K562 (cell line): Measurements from ENCODE around the gene SLC31A1. TPM values are rescaled to one million over a fixed set of nuclear protein-coding genes. Genes with fewer than 3 reads are reported as not detected.
A peak's percentile ranks its signal among the peaks of the same experiment; 100 is the strongest.

Experiments used
- ATAC-seq: fragments of 200-7000 bp; cut with Tn5 transposase; 3 replicates; pipeline ENCODE4 v1.9.1; 2020; ENCODE audit warnings: moderate library complexity
- BruUV-seq: library from RNA; stranded (reverse); fragments of 400-500 nt; replicated peaks from 2 replicates; lab custom pipeline; 2021; lab: Mats Ljungman, UMichigan
- CTCF ChIA-PET: fragments of 300-600 bp; formaldehyde crosslinking; extraction: SDS; loops from one replicate; lab custom pipeline; 2021; ENCODE audit warnings: low intra/inter-chr PET ratio; lab: Yijun Ruan, JAX
- POLR2A ChIA-PET: fragments of 300-600, 350-650 bp; sonication (Branson Sonifier 250); formaldehyde crosslinking; extraction: SDS; loops from one replicate; lab custom pipeline; 2021; ENCODE audit warnings: antibody characterized with exemption, inconsistent platforms; lab: Yijun Ruan, JAX
- DNase-seq, 4 experiments: peaks; one replicate each; pipeline versions ENCODE4 v3.0.0 to v3.0.0-alpha.2; 2011 to 2018; ENCODE audit warnings: low spot score in 3 of 4, mixed read lengths in 3 of 4; ENCODE audit errors: extremely low read depth in 1 of 4
- FAIRE-seq: peaks from 2 replicates; lab custom pipeline; 2011; peaks lifted over from hg19 to GRCh38; lab: Jason Lieb, UNC
- H2AFZ ChIP-seq: 2 replicates; pipeline ENCODE4 v1.6.0; 2011; ENCODE audit warnings: low read depth, low read length, control low read depth, inconsistent platforms
- H3K27ac ChIP-seq: fragments of 200-600 bp; 3 replicates; pipeline ENCODE4 v1.8.0; 2011; ENCODE audit warnings: low read depth, mild to moderate bottlenecking, control low read depth, inconsistent platforms, low read length, moderate library complexity, mixed read lengths; ENCODE audit errors: extremely low read depth
- H3K27me3 ChIP-seq, 2 experiments: fragments of 300-600 bp in 1 of 2; 2 replicates in 1 of 2; 3 replicates in 1 of 2; pipeline versions ENCODE4 v1.6.0 to v1.8.0; 2011; ENCODE audit warnings: inconsistent platforms in 2 of 2, low read length in 2 of 2, mild to moderate bottlenecking in 1 of 2, mixed read lengths in 1 of 2, moderate library complexity in 1 of 2; ENCODE audit not compliant: control insufficient read depth in 2 of 2, insufficient read depth in 2 of 2
- H3K36me3 ChIP-seq: fragments of 300-600 bp; 3 replicates; pipeline ENCODE4 v1.8.0; 2011; ENCODE audit warnings: mild to moderate bottlenecking, low read length, inconsistent platforms; ENCODE audit not compliant: control insufficient read depth, insufficient read depth
- H3K4me1 ChIP-seq, 2 experiments: fragments of 200-600 bp in 1 of 2; replicated peaks in 1 of 2; 2 replicates in 1 of 2; 3 replicates in 1 of 2; pipeline versions ENCODE4 v1.5.1 to v1.8.0; 2011; ENCODE audit warnings: inconsistent platforms in 2 of 2, low read length in 2 of 2, mild to moderate bottlenecking in 1 of 2, mixed read lengths in 1 of 2, moderate library complexity in 1 of 2; ENCODE audit not compliant: control insufficient read depth in 2 of 2, insufficient read depth in 2 of 2
- H3K4me2 ChIP-seq: 2 replicates; pipeline ENCODE4 v1.6.1; 2011; ENCODE audit warnings: low read length, control low read depth, inconsistent platforms, mixed read lengths; ENCODE audit not compliant: insufficient read depth
- H3K4me3 ChIP-seq: fragments of 200-600 bp; sonication (generic), shearing (Covaris generic); 2 replicates; pipeline ENCODE4 v1.5.1; 2016; ENCODE audit warnings: control low read depth, inconsistent platforms
- H3K79me2 ChIP-seq: fragments of 200-600 bp; 3 replicates; pipeline ENCODE4 v1.8.0; 2011; ENCODE audit warnings: low read length, inconsistent platforms; ENCODE audit not compliant: control insufficient read depth, insufficient read depth
- H3K9ac ChIP-seq, 2 experiments: 2 replicates each; pipeline versions ENCODE4 v1.6.0 to v1.6.1; 2011; ENCODE audit warnings: low read depth in 2 of 2, low read length in 2 of 2, control low read depth in 1 of 2, inconsistent platforms in 1 of 2, mild to moderate bottlenecking in 1 of 2, mixed read lengths in 1 of 2; ENCODE audit not compliant: insufficient read depth in 1 of 2
- H3K9me1 ChIP-seq: one replicate; pipeline ENCODE4 v1.6.0; 2011; ENCODE audit warnings: inconsistent platforms, mild to moderate bottlenecking, low read length, moderate library complexity; ENCODE audit not compliant: control insufficient read depth, insufficient read depth
- H3K9me3 ChIP-seq: replicated peaks from 2 replicates; pipeline ENCODE4 v1.5.1; 2011; ENCODE audit warnings: low read depth, low read length, inconsistent platforms; ENCODE audit not compliant: control insufficient read depth, insufficient read depth
- H4K20me1 ChIP-seq: replicated peaks from 2 replicates; pipeline ENCODE4 v1.6.1; 2011; ENCODE audit warnings: low read length, inconsistent platforms, mixed read lengths; ENCODE audit not compliant: control insufficient read depth, insufficient read depth
- CEBPB ChIP-seq: fragments of 450-650 bp; IDR thresholded peaks from 2 replicates; pipeline ENCODE4 v1.6.1; 2016; ENCODE audit warnings: missing genetic modification characterization, missing compliant biosample characterization
- CREBBP ChIP-seq: IDR thresholded peaks from one replicate; pipeline ENCODE4 v1.6.1; 2012; ENCODE audit warnings: low read depth, mild to moderate bottlenecking, control low read depth, inconsistent platforms, low read length
- DACH1 ChIP-seq: fragments of 450-650 bp; IDR thresholded peaks from 2 replicates; pipeline ENCODE4 v1.6.1; 2018; ENCODE audit not compliant: partially characterized antibody
- HDAC1 ChIP-seq, 2 experiments: fragments of 450-650 bp; IDR thresholded peaks; 2 replicates each; pipeline ENCODE4 v1.6.1; 2016 to 2017; ENCODE audit warnings: inconsistent platforms in 1 of 2, mild to moderate bottlenecking in 1 of 2, moderate library complexity in 1 of 2
- HDAC2 ChIP-seq: fragments of 450-650 bp; IDR thresholded peaks from 2 replicates; pipeline ENCODE4 v1.6.1; 2016; ENCODE audit warnings: mild to moderate bottlenecking
- NFIX ChIP-seq: fragments of 250-450 bp; sonication (Bioruptor Pico); IDR thresholded peaks from 2 replicates; pipeline ENCODE4 v1.4.0; 2020; ENCODE audit warnings: low read depth, mild to moderate bottlenecking, moderate library complexity
- POLR2AphosphoS5 ChIP-seq: IDR thresholded peaks from 2 replicates; pipeline ENCODE4 v1.6.1; 2011; ENCODE audit warnings: mild to moderate bottlenecking, low read depth, low read length, moderate library complexity; ENCODE audit not compliant: control insufficient read depth, insufficient read depth
- ZNF282 ChIP-seq: sonication (generic); formaldehyde crosslinking; IDR thresholded peaks from 2 replicates; pipeline ENCODE4 v1.8.1; 2023; ENCODE audit warnings: missing genetic modification reagents
- WGBS: fragments of 100-300 bp; shearing (Covaris generic); methylation state at CpG from one replicate; pipeline ENCODE4 v1.1.6; 2016; ENCODE audit warnings: low coverage, mixed read lengths; ENCODE audit not compliant: insufficient coverage; ENCODE audit errors: missing lambda C conversion rate; 5-methylcytosine and 5-hydroxymethylcytosine counted together
- in situ Hi-C: fragments of 300-500 bp; cut with MboI; formaldehyde crosslinking; loops from 4 replicates; pipeline ENCODE4 v1.15.0; 2018; ENCODE audit warnings: inconsistent platforms, mixed read lengths
- intact Hi-C: fragments of 100-400 bp; cut with micrococcal nuclease; formaldehyde crosslinking; loops from 2 replicates; pipeline ENCODE4 v1.14.2; 2022
- polyA plus RNA-seq, 8 experiments: library from polyadenylated mRNA; depleted of rRNA in 4 of 8; stranded (reverse) in 5 of 8; unstranded in 3 of 8; fragments of >200 nt; fragmentation: Nextera tagmentation in 2 of 8; fragmentation: Illumina TruSeq in 1 of 8; extraction: Ambion mirVana in 2 of 8; extraction: Trizol in 1 of 8; gene quantifications; 2 replicates each; pipeline versions ENCODE4 v1.2.1 to v1.2.3, GENCODE V29; 2011 to 2014; ENCODE audit warnings: inconsistent platforms in 1 of 8, missing spikeins in 1 of 8
- total RNA-seq, 7 experiments: library from RNA; depleted of rRNA in 6 of 7; stranded (reverse); fragments of >200 nt in 6 of 7; fragmentation: Illumina TruSeq in 2 of 7; extraction: Trizol in 2 of 7; gene quantifications; 2 replicates each; pipeline versions ENCODE4 v1.2.1 to v1.2.3, GENCODE V29; 2011 to 2021; ENCODE audit warnings: low replicate concordance in 1 of 7
- TF ChIP-seq, protein P1 (sequence below): fragments of 250-450 bp; sonication (Bioruptor Pico); IDR thresholded peaks from 2 replicates; pipeline ENCODE4 v1.5.0; 2021; ENCODE audit warnings: mild to moderate bottlenecking, borderline replicate concordance

The SLC31A1 gene
- total and polyA plus RNA-seq, 9 of the 15 experiments (the other 6 are each of a cell fraction or from before 2014, with no cell fraction given) = 15.4 to 40.7 (median 25.9) TPM

DNA sequence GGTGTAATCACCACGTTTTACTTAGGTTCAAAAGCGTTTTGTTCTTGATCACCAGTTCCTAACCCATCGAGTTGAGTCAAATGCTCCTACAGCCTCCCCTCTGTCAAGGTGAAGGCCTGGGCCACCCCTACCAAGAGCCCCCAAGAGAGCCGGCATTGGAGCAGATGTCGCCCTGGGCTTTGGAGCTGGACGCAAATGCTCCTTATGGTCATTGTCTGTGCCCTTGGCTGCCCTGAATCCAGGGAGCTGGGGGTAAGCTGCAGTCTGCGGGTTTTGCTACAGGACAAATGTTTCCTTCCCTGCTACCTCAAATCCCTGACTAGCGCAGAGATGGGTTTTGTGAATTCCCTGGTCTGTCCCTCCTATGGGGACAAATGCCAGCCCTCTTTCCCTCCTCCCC, 77.0 kb downstream of the SLC31A1 start:
- POLR2A ChIA-PET = interaction anchor here (0.5 to 1.5 kb wide), 3 partner anchors 76 to 355 kb away, joined by 3 to 5 read pairs (median 3); partner anchors contain the start of genes C9orf43 and POLE3
- H3K9ac ChIP-seq = no peak overlapping the region
- in situ Hi-C loops (no loop called here), intact Hi-C loops (no loop called here)
- ATAC-seq = no peak
- peaks cover 4% of the 10 kb centered on the region; the same call in 1 of the 3 replicates for H3K36me3 ChIP-seq
- H3K79me2 ChIP-seq = no peaks in the 10 kb centered on the region
- no peak overlapping the region for H3K4me3 ChIP-seq
- H3K9me3 ChIP-seq = no peaks in the 10 kb centered on the region
- TF ChIP-seq POLR2AphosphoS5 = no peak
- H3K9me1 ChIP-seq = no peaks in the 10 kb centered on the region
- CTCF ChIA-PET = no interaction called here
- DNase-seq = no peak
- 23% methylated on average over 8 of the region's 8 CpGs for WGBS
- peaks cover 13 to 29% of the 10 kb centered on the region in 2 experiments for H3K27me3 ChIP-seq
- no peak overlapping the region for H2AFZ ChIP-seq
- 0 out of 2 replicates have a peak, but pooled peaks cover 3% of the 10 kb centered on the region for H4K20me1 ChIP-seq
- FAIRE-seq = no peak
- H3K4me1 ChIP-seq = peaks cover 18 to 19% of the 10 kb centered on the region in 2 experiments; a peak in 4 of 5 replicates
- H3K4me2 ChIP-seq = no peak overlapping the region
- H3K27ac ChIP-seq = no peak overlapping the region
- no TSS peak for BruUV-seq

DNA sequence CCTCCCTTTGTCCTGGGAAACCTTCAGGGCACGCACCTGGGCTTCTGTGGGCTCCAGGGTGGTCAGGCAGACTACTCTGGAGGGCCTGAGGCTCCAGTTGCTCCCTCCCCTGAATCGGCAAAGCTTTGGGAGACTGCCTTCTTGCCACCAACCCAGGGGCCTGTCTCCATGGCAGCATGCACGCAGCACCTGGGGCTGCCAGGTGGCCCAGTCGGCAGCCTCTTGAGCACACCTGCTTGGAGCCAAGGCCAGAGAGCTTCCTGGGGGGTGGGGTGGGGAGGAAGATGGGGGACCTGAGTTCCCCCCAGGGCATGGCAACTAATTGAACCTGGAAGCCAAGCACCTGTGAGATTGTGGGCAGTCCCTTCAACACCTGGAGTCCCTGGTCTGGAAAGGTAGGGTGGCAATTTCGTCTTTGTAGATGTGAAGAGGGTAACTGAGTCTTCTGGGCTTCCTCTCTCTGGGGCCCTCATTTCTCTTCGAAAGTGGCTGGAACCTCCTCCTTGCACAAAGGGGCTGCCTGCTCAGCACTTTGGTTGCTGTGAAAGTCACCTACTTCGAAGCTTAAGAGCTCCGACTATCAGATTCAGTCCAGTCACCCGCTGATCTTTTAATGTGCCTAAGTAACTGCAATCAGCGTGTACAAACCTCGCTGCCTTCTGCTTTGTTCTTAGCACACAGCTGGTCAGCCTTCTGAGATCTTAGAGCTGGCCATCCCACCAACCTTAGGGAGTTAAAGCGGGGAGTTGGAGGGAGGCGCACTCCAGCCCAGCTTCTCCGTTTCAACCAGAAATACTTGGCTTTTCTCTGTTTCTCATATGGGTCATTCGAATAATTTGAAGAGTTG, 77.8 kb downstream of the SLC31A1 start:
- intact Hi-C loops = no loop called here
- peak overlapping the region; percentile 71 for H2AFZ ChIP-seq
- no peak overlapping the region for H3K4me2 ChIP-seq
- whole genome bisulfite sequencing = 16% methylated on average over 14 of the region's 15 CpGs
- H4K20me1 ChIP-seq = 0 out of 2 replicates have a peak, but pooled peaks cover 3% of the 10 kb centered on the region
- H3K9me1 ChIP-seq = no peaks in the 10 kb centered on the region
- H3K27ac ChIP-seq = no peak overlapping the region
- H3K27me3 ChIP-seq = peaks cover 13 to 29% of the 10 kb centered on the region in 2 experiments
- TF ChIP-seq ZNF282 (CRISPR knock-in tag) (no peak), HDAC1 (IDR thresholded peaks at IDR 0.05) (no peak), NFIX (no peak), HDAC2 (no peak), CEBPB (tag) (no peak), CREBBP (no peak), DACH1 (no peak)
- TF ChIP-seq, protein P1, sequence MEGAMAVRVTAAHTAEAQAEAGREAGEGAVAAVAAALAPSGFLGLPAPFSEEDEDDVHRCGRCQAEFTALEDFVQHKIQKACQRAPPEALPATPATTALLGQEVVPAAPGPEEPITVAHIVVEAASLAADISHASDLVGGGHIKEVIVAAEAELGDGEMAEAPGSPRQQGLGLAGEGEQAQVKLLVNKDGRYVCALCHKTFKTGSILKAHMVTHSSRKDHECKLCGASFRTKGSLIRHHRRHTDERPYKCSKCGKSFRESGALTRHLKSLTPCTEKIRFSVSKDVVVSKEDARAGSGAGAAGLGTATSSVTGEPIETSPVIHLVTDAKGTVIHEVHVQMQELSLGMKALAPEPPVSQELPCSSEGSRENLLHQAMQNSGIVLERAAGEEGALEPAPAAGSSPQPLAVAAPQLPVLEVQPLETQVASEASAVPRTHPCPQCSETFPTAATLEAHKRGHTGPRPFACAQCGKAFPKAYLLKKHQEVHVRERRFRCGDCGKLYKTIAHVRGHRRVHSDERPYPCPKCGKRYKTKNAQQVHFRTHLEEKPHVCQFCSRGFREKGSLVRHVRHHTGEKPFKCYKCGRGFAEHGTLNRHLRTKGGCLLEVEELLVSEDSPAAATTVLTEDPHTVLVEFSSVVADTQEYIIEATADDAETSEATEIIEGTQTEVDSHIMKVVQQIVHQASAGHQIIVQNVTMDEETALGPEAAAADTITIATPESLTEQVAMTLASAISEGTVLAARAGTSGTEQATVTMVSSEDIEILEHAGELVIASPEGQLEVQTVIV (CRISPR knock-in tag) = no peak
- no peaks in the 10 kb centered on the region for H3K9me3 ChIP-seq
- no TSS peak for BruUV-seq
- H3K79me2 ChIP-seq = no peaks in the 10 kb centered on the region
- in situ Hi-C loops = no loop called here
- H3K4me1 ChIP-seq = peaks cover 19 to 21% of the 10 kb centered on the region in 2 experiments; a peak in 4 of 5 replicates
- ChIA-PET POLR2A (interaction anchor here (0.5 to 1.5 kb wide), 8 partner anchors 9 to 354 kb away, joined by 3 to 6 read pairs (median 3); partner anchors contain the start of genes C9orf43 and POLE3), CTCF (no interaction called here)
- ATAC-seq = peak; percentile 30
- no peak overlapping the region for H3K4me3 ChIP-seq
- no peaks in the 10 kb centered on the region for H3K36me3 ChIP-seq
- no peak overlapping the region for H3K9ac ChIP-seq
- DNase-seq = peak in 1 of 4 experiments; percentile 28
- FAIRE-seq = no peak
